CMK (cell line): Measurements from ENCODE around the gene MICALL1.

Experiments used
- DNase-seq: peaks from one replicate; pipeline ENCODE4 v3.0.0-alpha.2; 2010; ENCODE audit warnings: low read depth

The MICALL1 gene

GRCh38 chr22:37983860-37984791 lies 78.0 kb downstream of the MICALL1 start, which contains the start of gene SOX10:
SOX10 (minus strand) TSS chr22:37984555; CDS start chr22:37983784, 771 bp downstream.
- no peak for DNase-seq

GRCh38 chr22:37985050-37985585 lies 79.0 kb downstream of the MICALL1 start:
- no peak for DNase-seq

- DNase-seq: no peak
These were observed 79.7 kb downstream of the MICALL1 start for GRCh38 chr22:37985751-37986281.

DNA sequence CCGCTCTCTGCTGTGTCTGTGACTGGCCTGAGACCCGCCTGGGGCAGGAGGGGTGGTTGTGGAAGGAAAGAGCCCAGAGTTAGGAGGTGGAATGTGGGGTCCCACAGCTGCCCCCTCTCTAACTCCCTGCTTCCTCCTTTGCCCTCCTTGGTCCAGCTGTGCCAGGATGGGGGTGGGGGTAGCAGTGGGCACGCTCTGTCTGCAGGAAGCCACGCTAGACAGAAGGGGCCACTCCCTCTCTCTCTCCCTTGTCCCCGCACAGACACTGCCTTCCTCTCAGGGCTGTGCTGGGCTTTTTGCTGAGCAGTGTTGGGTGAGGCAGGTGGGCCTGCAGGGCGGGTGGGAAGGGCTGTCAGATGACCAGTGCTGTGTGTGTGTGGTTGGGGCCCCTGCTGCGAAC lies 80.3 kb downstream of the MICALL1 start:
- no peak for DNase-seq

- DNase-seq: no peak
These were observed 83.3 kb downstream of the MICALL1 start for GRCh38 chr22:37989146-37990045.

- DNase-seq: no peak
These were observed 84.2 kb downstream of the MICALL1 start for GRCh38 chr22:37990301-37990700.

GRCh38 chr22:37990862-37991261 lies 84.8 kb downstream of the MICALL1 start:
- DNase-seq: no peak

DNA sequence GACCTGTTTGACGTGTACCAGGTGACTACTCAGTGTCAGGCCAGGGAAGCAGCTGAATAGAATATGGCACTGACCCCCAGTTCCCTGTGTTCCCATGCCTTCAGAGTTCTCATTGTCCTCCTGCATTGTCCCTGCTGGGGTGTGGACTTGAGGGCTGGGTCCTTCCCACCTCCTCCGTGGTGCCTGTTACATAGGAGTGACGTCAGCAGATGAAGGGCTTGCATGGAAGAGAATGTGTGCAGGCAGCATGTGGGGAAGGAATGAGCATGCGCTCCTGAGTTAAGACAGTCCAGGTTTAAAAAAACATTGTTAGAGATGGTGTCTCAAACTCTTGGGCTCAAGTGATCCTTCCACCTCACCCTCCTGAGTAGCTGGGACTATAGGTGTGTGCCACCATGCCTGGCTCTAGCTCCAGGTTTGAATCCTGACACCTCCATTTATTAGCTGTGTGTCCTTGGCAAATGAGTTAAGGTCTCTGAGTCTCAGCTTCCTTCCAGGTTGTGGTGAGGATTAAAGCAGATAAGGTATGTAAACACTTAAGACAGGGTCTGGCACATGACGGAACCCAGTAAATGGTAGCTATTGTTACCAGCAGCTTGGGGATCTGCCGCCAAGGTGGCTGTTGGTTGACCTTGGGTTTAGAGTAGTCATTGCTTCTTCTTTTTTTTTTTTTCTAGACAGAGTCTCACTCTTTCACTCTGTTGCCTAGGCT lies 85.8 kb downstream of the MICALL1 start:
- no peak for DNase-seq
